ENCODE results near the gene ARHGEF28. TPM values are rescaled to one million over a fixed set of nuclear protein-coding genes. Genes with fewer than 3 reads are reported as not detected.

Gene ARHGEF28
- total and polyA plus RNA-seq, 2 donors (not counting 1 experiment from before 2014, with no cell fraction given): not detected

GRCh38 chr5:73986729-73987128 is 360.7 kb downstream of the ARHGEF28 start:
- Histone ChIP-seq H2AFZ (ENCODE audit: insufficient read depth, low read depth, low read length, poor library complexity, severe bottlenecking) (no peak overlapping the region), H3K4me3 (ENCODE audit: control extremely low read depth in 1 of 5, extremely low read depth in 1 of 5, insufficient read depth in 1 of 5, low read depth in 2 of 5, low read length in 4 of 5) (no peak overlapping the region), H3K4me1 (ENCODE audit: control insufficient read depth in 2 of 2, insufficient read depth in 2 of 2, low read length in 2 of 2) (no peaks in the 10 kb centered on the region), H3K9ac (ENCODE audit: low read length) (no peak overlapping the region), H4K20me1 (ENCODE audit: control insufficient read depth, insufficient read depth, low read length, poor library complexity, severe bottlenecking) (no peaks in the 10 kb centered on the region), H3K79me2 (ENCODE audit: control insufficient read depth, insufficient read depth, low read length) (no peaks in the 10 kb centered on the region), H3K36me3 (replicated peaks in 1 of 2; ENCODE audit: control extremely low read depth in 1 of 2, control insufficient read depth in 1 of 2, extremely low read depth in 1 of 2, insufficient read depth in 2 of 2, low read length in 1 of 2) (no peaks in the 10 kb centered on the region), H3K9me3 (ENCODE audit: control extremely low read depth in 1 of 3, control insufficient read depth in 2 of 3, insufficient read depth in 1 of 3, low read length in 2 of 3) (no peaks in the 10 kb centered on the region), H3K27ac (ENCODE audit: low read length in 2 of 2) (no peak overlapping the region), H3K27me3 (replicated peaks in 1 of 4; ENCODE audit: control extremely low read depth in 1 of 4, control insufficient read depth in 3 of 4, insufficient read depth in 4 of 4, low read length in 3 of 4) (peaks cover 0 to 2% (median 0%) of the 10 kb centered on the region in 4 experiments), H3K4me2 (replicated peaks; ENCODE audit: low read depth, low read length, poor library complexity, severe bottlenecking) (no peak overlapping the region)
- Mint-ChIP-seq H3K4me3 (no peak overlapping the region), H3K4me1 (no peaks in the 10 kb centered on the region), H3K9me3 (ENCODE audit: insufficient read depth) (no peaks in the 10 kb centered on the region), H3K27me3 (peaks cover 12% of the 10 kb centered on the region), H3K27ac (no peak overlapping the region)
- TF ChIP-seq EZH2 (IDR thresholded peaks at IDR 0.05; ENCODE audit: borderline replicate concordance, insufficient read depth, low read depth, low read length, poor library complexity, severe bottlenecking) (no peak), CTCF (IDR thresholded peaks at IDR 0.05) (no peak)
- no CpG with 5 or more reads among the region's 1 CpG for WGBS (ENCODE audit: insufficient coverage)
- ATAC-seq (ENCODE audit: low read depth) (no peak), DNase-seq (no peak)
- ChIA-PET CTCF (no interaction called here), POLR2A (no interaction called here)
- intact Hi-C loops (cut with micrococcal nuclease): no loop called here

GRCh38 chr5:73987915-73988314 is 361.9 kb downstream of the ARHGEF28 start:
- ATAC-seq (ENCODE audit: low read depth) (no peak), DNase-seq (no peak)
- Histone ChIP-seq H2AFZ (ENCODE audit: insufficient read depth, low read depth, low read length, poor library complexity, severe bottlenecking) (no peak overlapping the region), H3K4me1 (ENCODE audit: control insufficient read depth in 2 of 2, insufficient read depth in 2 of 2, low read length in 2 of 2) (no peaks in the 10 kb centered on the region), H3K4me2 (replicated peaks; ENCODE audit: low read depth, low read length, poor library complexity, severe bottlenecking) (no peak overlapping the region), H3K36me3 (replicated peaks in 1 of 2; ENCODE audit: control extremely low read depth in 1 of 2, control insufficient read depth in 1 of 2, extremely low read depth in 1 of 2, insufficient read depth in 2 of 2, low read length in 1 of 2) (no peaks in the 10 kb centered on the region), H3K4me3 (ENCODE audit: control extremely low read depth in 1 of 5, extremely low read depth in 1 of 5, insufficient read depth in 1 of 5, low read depth in 2 of 5, low read length in 4 of 5) (no peak overlapping the region), H3K79me2 (ENCODE audit: control insufficient read depth, insufficient read depth, low read length) (no peaks in the 10 kb centered on the region), H3K27ac (ENCODE audit: low read length in 2 of 2) (no peak overlapping the region), H4K20me1 (ENCODE audit: control insufficient read depth, insufficient read depth, low read length, poor library complexity, severe bottlenecking) (no peaks in the 10 kb centered on the region), H3K9me3 (ENCODE audit: control extremely low read depth in 1 of 3, control insufficient read depth in 2 of 3, insufficient read depth in 1 of 3, low read length in 2 of 3) (peaks cover 0 to 3% (median 0%) of the 10 kb centered on the region in 3 donors), H3K27me3 (replicated peaks in 1 of 4; ENCODE audit: control extremely low read depth in 1 of 4, control insufficient read depth in 3 of 4, insufficient read depth in 4 of 4, low read length in 3 of 4) (peaks cover 0 to 2% (median 0%) of the 10 kb centered on the region in 4 experiments), H3K9ac (ENCODE audit: low read length) (no peak overlapping the region)
- Mint-ChIP-seq H3K27me3 (peaks cover 14% of the 10 kb centered on the region), H3K27ac (no peak overlapping the region), H3K4me1 (no peaks in the 10 kb centered on the region), H3K4me3 (no peak overlapping the region), H3K9me3 (ENCODE audit: insufficient read depth) (no peaks in the 10 kb centered on the region)
- 83% methylated on average over 1 of the region's 3 CpGs for whole genome bisulfite sequencing (ENCODE audit: insufficient coverage)
- intact Hi-C loops (cut with micrococcal nuclease): no loop called here
- ChIA-PET POLR2A (no interaction called here), CTCF (no interaction called here)
- no peak for TF ChIP-seq EZH2 (IDR thresholded peaks at IDR 0.05; ENCODE audit: borderline replicate concordance, insufficient read depth, low read depth, low read length, poor library complexity, severe bottlenecking)
- no peak for TF ChIP-seq CTCF (IDR thresholded peaks at IDR 0.05)

Data from B cell (primary cell).